Neuronal stem cell (in vitro differentiated cells): ENCODE data around the gene OR6B1.
"Not testable (repeated sequence)": the region's sequence is repeated elsewhere in the genome, so short reads cannot be mapped to it uniquely, and the experiment has no call there.

Source experiments
- DNase-seq: peaks from one replicate; pipeline ENCODE4 v3.0.0-alpha.2; 2013; ENCODE audit warnings: low spot score
- H2AFZ ChIP-seq: one replicate; pipeline ENCODE4 v1.6.1; 2013; ENCODE audit warnings: mild to moderate bottlenecking, low read length, inconsistent platforms
- H2AK5ac ChIP-seq: 2 replicates; pipeline ENCODE4 v1.6.1; 2013; ENCODE audit warnings: low read depth, mild to moderate bottlenecking, inconsistent platforms, low read length, moderate library complexity, mixed read lengths
- H2BK120ac ChIP-seq: 2 replicates; pipeline ENCODE4 v1.6.1; 2013; ENCODE audit warnings: low read depth, mild to moderate bottlenecking, inconsistent platforms, low read length, moderate library complexity, mixed read lengths
- H2BK12ac ChIP-seq: one replicate; pipeline ENCODE4 v1.6.1; 2013; ENCODE audit warnings: low read length, inconsistent platforms
- H2BK15ac ChIP-seq: 2 replicates; pipeline ENCODE4 v1.6.1; 2013; ENCODE audit warnings: mild to moderate bottlenecking, low read length, inconsistent platforms, mixed read lengths
- H2BK5ac ChIP-seq: one replicate; pipeline ENCODE4 v1.6.1; 2013; ENCODE audit warnings: inconsistent platforms, mild to moderate bottlenecking, low read length, moderate library complexity
- H3K14ac ChIP-seq: one replicate; pipeline ENCODE4 v1.6.1; 2013; ENCODE audit warnings: low read length, inconsistent platforms
- H3K18ac ChIP-seq: 2 replicates; pipeline ENCODE4 v1.6.1; 2013; ENCODE audit warnings: low read length, inconsistent platforms
- H3K23ac ChIP-seq: 2 replicates; pipeline ENCODE4 v1.6.1; 2013; ENCODE audit warnings: low read depth, mild to moderate bottlenecking, mixed read lengths, low read length, inconsistent platforms; ENCODE audit not compliant: poor library complexity
- H3K27ac ChIP-seq: replicated peaks from 3 replicates; pipeline ENCODE4 v1.5.1; 2013; ENCODE audit warnings: low read length, inconsistent platforms
- H3K27me3 ChIP-seq, 3 experiments: 2 replicates each; pipeline ENCODE4 v1.6.1; 2013; ENCODE audit warnings: low read length in 3 of 3, mild to moderate bottlenecking in 2 of 3, inconsistent platforms in 1 of 3, low read depth in 1 of 3, mixed read lengths in 1 of 3, moderate library complexity in 1 of 3; ENCODE audit not compliant: control insufficient read depth in 3 of 3, insufficient read depth in 3 of 3
- H3K36me3 ChIP-seq, 2 donors: replicated peaks in 1 of 2; 2 replicates each; pipeline ENCODE4 v1.6.1; 2013; ENCODE audit warnings: low read length in 2 of 2; ENCODE audit not compliant: control insufficient read depth in 2 of 2, insufficient read depth in 2 of 2
- H3K4ac ChIP-seq: 2 replicates; pipeline ENCODE4 v1.6.1; 2013; ENCODE audit warnings: inconsistent platforms, mild to moderate bottlenecking, low read length, moderate library complexity
- H3K4me1 ChIP-seq, 2 donors: 1 replicate in 1 of 2; 2 replicates in 1 of 2; pipeline ENCODE4 v1.6.1; 2013; ENCODE audit warnings: low read length in 2 of 2, low read depth in 1 of 2; ENCODE audit not compliant: control insufficient read depth in 2 of 2, insufficient read depth in 1 of 2
- H3K4me2 ChIP-seq: one replicate; pipeline ENCODE4 v1.6.1; 2013; ENCODE audit warnings: mild to moderate bottlenecking, low read length, inconsistent platforms; ENCODE audit not compliant: insufficient read depth, poor library complexity, severe bottlenecking
- H3K4me3 ChIP-seq, 2 donors: 2 replicates each; pipeline ENCODE4 v1.5.1; 2013; ENCODE audit warnings: low read length in 2 of 2, mild to moderate bottlenecking in 2 of 2, inconsistent platforms in 1 of 2, moderate library complexity in 1 of 2
- H3K79me1 ChIP-seq: one replicate; pipeline ENCODE4 v1.6.1; 2013; ENCODE audit warnings: low read depth, mild to moderate bottlenecking, inconsistent platforms, low read length, moderate library complexity
- H3K9ac ChIP-seq: one replicate; pipeline ENCODE4 v1.6.1; 2013; ENCODE audit warnings: mild to moderate bottlenecking, low read depth, low read length, inconsistent platforms; ENCODE audit not compliant: poor library complexity
- H3K9me3 ChIP-seq, 2 donors: replicated peaks in 1 of 2; 2 replicates each; pipeline versions ENCODE3 to v1.6.1; 2013; ENCODE audit warnings: low read length in 2 of 2, mild to moderate bottlenecking in 2 of 2, inconsistent platforms in 1 of 2, low read depth in 1 of 2, mixed read lengths in 1 of 2, moderate library complexity in 1 of 2; ENCODE audit not compliant: control insufficient read depth in 2 of 2, insufficient read depth in 1 of 2
- H4K8ac ChIP-seq: one replicate; pipeline ENCODE4 v1.6.1; 2013; ENCODE audit warnings: low read depth, mild to moderate bottlenecking, inconsistent platforms, low read length, moderate library complexity
- H4K91ac ChIP-seq: one replicate; pipeline ENCODE4 v1.6.1; 2013; ENCODE audit warnings: low read length, low read depth, mild to moderate bottlenecking, inconsistent platforms; ENCODE audit not compliant: poor library complexity
- WGBS, 2 donors: extraction: QIAGEN DNeasy Blood & Tissue Kit; methylation state at CpG; one replicate each; pipeline ENCODE4 v1.1.7; 2013; ENCODE audit warnings: missing lambda C conversion rate in 2 of 2, mixed read lengths in 1 of 2; ENCODE audit not compliant: insufficient read length in 2 of 2, insufficient replicate concordance in 1 of 2; ENCODE audit errors: extremely low coverage in 2 of 2; 5-methylcytosine and 5-hydroxymethylcytosine counted together

The OR6B1 gene

DNA sequence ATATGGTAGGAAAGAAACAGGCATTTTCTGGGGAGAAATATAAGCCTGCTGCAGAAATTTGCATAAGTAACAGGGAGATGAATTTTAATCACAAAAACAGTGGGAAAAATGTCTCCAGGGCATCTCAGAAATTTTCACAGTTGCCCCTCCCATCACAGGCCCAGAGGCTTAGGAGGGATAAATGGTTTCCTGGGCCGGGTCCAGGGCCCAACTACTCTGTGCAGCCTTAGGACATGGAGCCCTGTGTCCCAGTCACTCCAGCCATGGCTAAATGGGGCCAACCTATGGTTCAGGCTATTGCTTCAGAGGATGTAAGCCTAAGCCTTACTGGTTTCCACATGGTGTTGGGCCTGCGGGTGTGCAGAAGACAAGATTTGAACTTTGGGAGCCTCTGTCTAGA lies 9.2 kb downstream of the OR6B1 start:
- DNase-seq, result no peak
- Histone ChIP-seq H2AFZ (no peak overlapping the region), H3K9ac (no peak overlapping the region), H3K18ac (no peak overlapping the region), H3K4me2 (no peak overlapping the region), H4K91ac (no peak overlapping the region), H2BK120ac (no peak overlapping the region), H2BK12ac (no peak overlapping the region), H3K36me3 (no peaks in the 10 kb centered on the region), H2BK15ac (no peak overlapping the region), H3K27me3 (no peaks in the 10 kb centered on the region), H3K79me1 (no peaks in the 10 kb centered on the region), H3K4ac (no peak overlapping the region), H3K23ac (no peak overlapping the region), H4K8ac (no peak overlapping the region), H3K14ac (no peak overlapping the region), H3K27ac (no peak overlapping the region), H2AK5ac (no peak overlapping the region), H3K4me3 (no peak overlapping the region), H3K4me1 (no peaks in the 10 kb centered on the region), H3K9me3 (peaks cover 0 to 2% of the 10 kb centered on the region in 2 donors), H2BK5ac (no peak overlapping the region)
- no CpG with 5 or more reads among the region's 2 CpGs for WGBS, 2 donors

DNA sequence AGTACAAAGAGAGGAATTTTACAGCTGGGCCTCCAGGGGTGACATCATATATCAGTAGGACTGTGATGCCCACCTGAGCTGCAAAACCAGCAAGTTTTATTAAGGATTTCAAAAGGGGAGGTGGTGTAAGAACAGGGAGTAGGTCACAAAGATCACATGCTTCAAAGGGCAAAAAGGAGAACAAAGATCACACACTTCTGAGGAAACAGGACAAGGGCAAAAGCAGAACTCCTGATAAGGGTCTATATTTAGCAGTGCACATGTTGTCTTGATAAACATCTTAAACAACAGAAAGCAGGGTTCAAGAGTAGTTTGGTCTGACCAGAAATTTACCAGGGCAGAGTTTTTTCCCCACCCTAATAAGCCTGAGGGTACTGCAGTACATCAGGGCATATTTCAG lies 9.9 kb downstream of the OR6B1 start:
- H3K27me3 ChIP-seq, H3K4ac ChIP-seq, H3K4me2 ChIP-seq, H3K79me1 ChIP-seq, H3K4me3 ChIP-seq, H4K8ac ChIP-seq, H4K91ac ChIP-seq, H3K9ac ChIP-seq, H2BK120ac ChIP-seq, H2BK5ac ChIP-seq, H3K23ac ChIP-seq, H3K9me3 ChIP-seq, H2AFZ ChIP-seq, H2BK12ac ChIP-seq, H2AK5ac ChIP-seq, H3K14ac ChIP-seq, H2BK15ac ChIP-seq, DNase-seq, H3K36me3 ChIP-seq, H3K4me1 ChIP-seq, H3K27ac ChIP-seq, H3K18ac ChIP-seq: not testable (repeated sequence)

DNA sequence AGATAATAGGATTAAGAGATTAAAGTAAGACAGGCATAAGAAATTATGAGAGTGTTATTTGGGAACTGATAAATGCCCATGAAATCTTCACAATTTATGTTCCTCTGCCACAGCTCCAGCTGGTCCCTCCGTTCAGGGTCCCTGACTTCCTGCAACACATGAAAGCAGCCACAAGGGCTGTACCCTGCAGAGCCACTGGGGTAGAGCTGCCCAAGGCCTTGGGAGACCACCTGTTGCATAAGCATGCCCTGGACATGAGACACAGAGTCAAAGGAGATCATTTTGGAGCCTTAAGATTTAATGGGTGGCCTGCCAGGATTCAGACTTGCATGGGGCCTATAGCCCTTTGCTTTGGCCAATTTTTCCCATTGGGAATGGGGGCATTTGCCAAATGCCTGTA lies 10.7 kb downstream of the OR6B1 start:
- H2BK120ac ChIP-seq, H3K4me3 ChIP-seq, H3K4me2 ChIP-seq, H2AK5ac ChIP-seq, H4K91ac ChIP-seq, H3K27me3 ChIP-seq, H3K36me3 ChIP-seq, H3K18ac ChIP-seq, H4K8ac ChIP-seq, H3K9ac ChIP-seq, H3K27ac ChIP-seq, H3K9me3 ChIP-seq, DNase-seq, H3K79me1 ChIP-seq, H3K14ac ChIP-seq, H3K4me1 ChIP-seq, H2BK15ac ChIP-seq, H2BK12ac ChIP-seq, H2AFZ ChIP-seq, H3K4ac ChIP-seq, H3K23ac ChIP-seq, H2BK5ac ChIP-seq: not testable (repeated sequence)
- WGBS, 2 donors, result no CpG with 5 or more reads among the region's 1 CpG

DNA sequence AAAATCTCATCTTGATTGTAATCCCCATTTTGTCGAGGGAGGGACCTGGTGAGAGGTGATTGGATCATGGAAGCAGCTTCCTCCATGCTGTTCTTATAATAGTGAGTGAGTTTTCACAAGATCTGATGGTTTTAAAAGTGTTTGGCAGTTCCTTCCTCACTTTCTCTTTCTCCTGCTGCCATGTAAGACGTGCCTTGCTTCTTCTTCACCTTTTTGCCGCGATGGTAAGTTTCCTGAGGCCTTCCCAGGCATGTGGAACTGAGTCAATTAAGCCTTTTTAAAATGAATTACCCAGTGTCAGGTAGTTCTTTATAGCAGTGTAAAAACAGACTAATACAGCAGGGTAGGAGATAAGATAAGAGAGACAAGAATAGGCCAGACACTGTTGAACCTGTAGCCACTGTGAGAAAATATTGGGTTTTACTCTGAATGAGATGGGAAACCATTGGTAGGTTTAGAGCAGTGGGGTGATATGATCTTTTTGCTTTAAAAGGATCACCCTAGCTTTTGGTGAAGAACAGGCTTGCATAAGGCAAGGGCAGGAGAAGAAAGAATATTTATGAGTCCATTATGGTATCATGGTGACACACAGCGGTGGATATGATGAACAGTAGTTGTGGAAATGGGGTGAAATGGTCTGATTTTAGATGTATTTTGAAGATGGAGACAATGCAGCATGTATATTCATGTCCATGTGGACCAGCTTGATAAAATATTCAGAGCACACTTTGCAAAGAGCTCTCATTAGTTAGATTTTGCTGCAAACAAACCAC lies 11.5 kb downstream of the OR6B1 start:
- Histone ChIP-seq H3K4me3 (no peak overlapping the region), H3K18ac (no peak overlapping the region), H3K4me2 (no peak overlapping the region), H2AFZ (no peak overlapping the region), H2BK12ac (no peak overlapping the region), H3K27me3 (no peaks in the 10 kb centered on the region), H3K36me3 (no peaks in the 10 kb centered on the region), H3K9me3 (peaks cover 0 to 2% of the 10 kb centered on the region in 2 donors), H2BK5ac (no peak overlapping the region), H3K23ac (no peak overlapping the region), H2BK120ac (no peak overlapping the region), H4K8ac (no peak overlapping the region), H2AK5ac (no peak overlapping the region), H3K4ac (no peak overlapping the region), H3K9ac (no peak overlapping the region), H4K91ac (no peak overlapping the region), H2BK15ac (no peak overlapping the region), H3K27ac (no peak overlapping the region), H3K4me1 (no peaks in the 10 kb centered on the region), H3K14ac (no peak overlapping the region), H3K79me1 (no peaks in the 10 kb centered on the region)
- DNase-seq, result no peak
- WGBS, 2 donors, result no CpG with 5 or more reads among the region's 5 CpGs
